UCSD-AML1 (cell line): ENCODE results near the gene NUP50.

Experiments
- DNase-seq: peaks from one replicate; lab custom pipeline; 2025; ENCODE audit not compliant: unreplicated experiment; lab: John Stamatoyannopoulos, UW

Gene NUP50, protein sequence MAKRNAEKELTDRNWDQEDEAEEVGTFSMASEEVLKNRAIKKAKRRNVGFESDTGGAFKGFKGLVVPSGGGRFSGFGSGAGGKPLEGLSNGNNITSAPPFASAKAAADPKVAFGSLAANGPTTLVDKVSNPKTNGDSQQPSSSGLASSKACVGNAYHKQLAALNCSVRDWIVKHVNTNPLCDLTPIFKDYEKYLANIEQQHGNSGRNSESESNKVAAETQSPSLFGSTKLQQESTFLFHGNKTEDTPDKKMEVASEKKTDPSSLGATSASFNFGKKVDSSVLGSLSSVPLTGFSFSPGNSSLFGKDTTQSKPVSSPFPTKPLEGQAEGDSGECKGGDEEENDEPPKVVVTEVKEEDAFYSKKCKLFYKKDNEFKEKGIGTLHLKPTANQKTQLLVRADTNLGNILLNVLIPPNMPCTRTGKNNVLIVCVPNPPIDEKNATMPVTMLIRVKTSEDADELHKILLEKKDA

DNA sequence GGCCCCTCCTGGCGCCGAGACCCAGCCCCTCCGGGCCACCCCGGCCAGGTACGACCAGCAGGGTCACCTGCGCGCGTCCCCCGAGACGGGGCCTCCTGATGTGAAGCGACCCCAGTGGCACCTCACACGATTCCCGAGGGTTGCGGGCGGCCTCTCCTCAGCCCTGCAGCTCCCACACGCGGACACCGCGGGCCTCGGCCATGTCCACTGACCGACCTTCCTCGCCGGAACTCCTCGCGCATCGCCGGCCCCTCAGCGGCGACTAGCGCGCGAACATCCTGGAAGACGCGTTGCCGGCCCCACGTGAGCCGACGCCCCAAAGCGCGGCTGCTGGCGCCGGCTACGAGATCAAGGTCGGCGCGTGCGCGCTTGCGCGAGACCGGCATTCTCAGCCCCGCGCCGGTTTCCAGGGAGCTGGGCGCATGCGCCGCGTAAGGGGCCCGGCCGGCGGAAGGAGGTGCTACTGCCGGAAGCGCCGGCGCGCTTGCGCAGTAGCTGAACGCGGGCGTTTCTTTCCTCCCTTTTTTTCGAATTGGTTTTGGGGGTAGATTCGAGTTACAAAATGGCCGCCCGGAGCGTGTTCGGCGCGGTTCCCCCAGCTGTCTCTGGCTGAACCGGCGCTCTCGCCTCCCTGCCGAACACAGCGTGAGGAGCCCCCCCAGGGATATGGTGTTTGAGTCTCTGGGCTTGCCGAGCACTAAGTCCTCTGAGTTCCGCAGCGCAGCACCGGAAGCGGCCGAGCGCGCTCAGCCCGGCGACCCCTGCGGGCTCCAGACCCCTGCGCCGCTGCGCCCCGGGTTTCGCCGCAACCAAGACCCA is at the start of gene NUP50:
TSS of gene NUP50 (plus strand) at position 475 of the 819 bp plus-strand sequence. CDS start 4,253 bp downstream, outside the sequence.
- peak; percentile 98 for DNase-seq

DNA sequence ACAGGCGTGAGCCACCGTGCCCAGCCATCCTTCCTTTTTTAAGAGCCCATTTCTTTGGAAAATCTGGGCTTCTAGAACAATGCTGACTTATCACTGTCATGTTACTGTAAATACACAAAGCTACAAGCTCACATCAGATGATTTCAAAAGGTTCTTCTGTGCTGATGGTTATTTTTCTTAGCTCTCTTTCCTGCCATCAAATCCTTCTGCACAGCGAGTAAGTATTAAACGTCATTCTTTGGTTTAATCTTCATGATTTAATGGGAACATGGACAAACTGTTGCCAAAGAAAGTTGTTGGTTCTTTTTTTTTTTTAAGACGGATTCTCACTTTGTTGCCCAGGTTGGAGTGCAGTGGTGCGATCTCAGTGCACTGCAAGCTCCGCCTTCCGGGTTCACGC is 43.3 kb upstream of the NUP50 start:
- no peak for DNase-seq

DNA sequence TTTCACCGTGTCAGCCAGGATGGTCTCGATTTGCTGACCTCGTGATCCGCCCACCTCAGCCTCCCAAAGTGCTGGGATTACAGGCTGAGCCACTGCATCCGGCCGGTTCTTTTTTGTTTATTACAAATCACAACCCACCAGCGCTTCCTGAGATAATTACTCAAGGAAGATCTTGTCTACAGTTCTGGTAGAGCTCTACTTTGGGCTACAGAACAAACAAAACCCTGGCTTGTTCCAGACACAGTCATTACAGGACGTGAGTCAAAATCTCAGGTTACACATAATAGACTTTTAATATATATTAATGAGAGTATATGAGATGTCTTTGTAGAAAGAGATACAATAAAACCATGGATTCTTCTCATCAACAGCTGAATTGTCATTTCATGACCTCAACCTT is 42.8 kb upstream of the NUP50 start:
- no peak for DNase-seq

DNA sequence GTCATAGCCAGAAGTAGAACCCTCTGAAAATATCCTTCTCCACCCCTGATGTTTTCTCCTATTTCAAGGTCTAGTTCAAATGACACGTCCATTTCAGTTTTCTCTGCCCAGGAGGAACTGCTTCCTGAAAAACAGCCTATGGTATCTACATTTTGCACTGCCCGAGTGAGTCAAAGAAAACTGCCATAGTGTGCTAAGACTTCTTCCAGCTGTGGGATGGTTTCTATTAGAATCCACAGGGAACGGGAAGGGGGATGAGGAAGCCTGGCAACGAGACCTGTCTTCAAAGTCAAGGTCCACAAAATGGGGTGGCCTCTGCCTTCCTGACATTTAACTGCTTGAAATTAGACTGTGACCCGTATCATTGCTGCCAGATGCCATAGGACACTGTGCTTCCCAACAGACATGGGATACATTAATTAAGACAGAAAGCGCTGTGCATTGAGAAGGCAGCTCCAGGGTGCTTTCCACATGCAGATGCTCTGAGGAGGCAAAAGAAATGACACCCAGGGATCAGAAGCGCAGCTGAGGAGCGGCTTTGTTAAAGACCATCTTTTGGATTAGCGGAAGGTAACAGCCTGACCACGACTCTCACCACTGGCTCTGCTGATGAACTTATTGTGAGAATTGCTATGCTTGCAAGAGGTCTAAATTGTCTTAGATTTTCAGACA is 39.4 kb upstream of the NUP50 start:
- DNase-seq, result no peak

DNA sequence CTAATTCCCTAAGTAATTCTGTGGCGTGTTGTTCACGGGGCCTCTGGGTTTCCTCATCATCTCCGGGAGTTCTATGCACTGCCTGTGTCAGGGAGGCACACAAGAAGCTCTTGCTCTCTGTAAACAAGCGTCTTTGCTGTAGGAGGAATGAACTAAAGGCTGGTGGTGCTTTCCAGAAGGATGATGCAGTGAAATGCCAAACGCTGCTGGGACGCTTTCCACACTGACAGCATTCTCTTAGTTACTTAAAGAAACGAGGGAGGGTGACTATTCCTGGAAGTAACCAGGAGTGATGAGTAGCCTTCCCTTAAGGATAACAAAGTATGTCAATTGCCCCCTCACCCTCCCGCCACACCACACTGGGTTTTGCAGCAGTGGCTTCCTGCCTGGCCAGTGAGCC is 38.5 kb upstream of the NUP50 start:
- no peak for DNase-seq

DNA sequence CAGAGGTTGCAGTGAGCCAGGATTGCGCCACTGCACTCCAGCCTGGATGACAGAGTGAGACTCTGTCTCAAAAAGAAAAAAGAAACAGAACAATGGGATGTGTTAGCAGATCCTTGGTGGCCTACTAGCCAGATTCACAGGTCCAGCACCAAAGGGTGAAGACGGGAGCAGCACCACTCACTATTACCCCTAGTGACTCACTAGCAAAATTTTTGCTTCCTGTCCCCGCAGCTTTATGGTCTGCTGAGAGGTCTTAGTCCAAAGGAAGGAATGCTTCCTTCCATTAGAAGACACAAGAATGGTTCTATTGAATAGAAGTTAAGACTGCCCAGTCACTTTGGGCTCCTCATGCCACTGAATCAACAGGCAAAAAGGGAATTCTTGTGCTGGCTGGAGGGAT is 35.9 kb upstream of the NUP50 start:
- DNase-seq, result no peak

DNA sequence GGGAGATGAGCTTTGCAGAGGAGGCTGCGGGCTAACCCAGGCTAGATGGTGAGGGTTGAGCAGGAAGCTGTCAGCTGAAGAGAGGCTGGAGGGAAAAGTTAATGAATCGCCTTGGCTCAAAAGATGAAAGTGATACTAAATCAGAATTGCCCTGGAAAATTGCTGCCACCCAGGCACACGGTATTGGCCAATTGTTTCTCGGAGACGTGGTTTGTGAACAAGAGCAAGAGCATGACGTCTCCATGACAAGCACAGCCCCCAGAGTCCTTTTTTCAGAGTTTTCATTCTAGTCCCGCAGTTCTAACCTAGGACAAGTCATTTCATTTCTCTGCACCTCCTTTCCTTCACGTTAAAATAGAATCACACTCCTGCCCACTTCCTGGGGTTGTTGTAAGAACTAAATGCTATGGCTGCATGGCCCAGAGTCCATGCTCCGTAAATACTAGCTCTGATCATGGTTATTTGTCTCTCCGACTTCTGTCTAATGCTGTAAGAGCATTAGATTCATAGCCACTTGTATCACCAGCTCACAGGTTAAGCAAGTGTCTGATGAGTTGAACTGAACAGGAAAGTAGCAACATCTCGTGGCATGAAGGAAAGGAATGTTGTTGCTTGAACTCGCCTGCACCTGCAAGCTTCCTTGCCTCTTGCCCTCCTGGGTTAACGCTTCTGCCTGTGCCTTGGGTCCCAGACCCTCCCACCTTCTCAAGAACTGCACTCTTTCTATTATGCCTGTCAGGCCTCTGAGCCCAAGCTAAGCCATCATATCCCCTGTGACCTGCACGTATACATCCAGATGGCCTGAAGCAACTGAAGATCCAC is 33.8 kb upstream of the NUP50 start:
- no peak for DNase-seq

DNA sequence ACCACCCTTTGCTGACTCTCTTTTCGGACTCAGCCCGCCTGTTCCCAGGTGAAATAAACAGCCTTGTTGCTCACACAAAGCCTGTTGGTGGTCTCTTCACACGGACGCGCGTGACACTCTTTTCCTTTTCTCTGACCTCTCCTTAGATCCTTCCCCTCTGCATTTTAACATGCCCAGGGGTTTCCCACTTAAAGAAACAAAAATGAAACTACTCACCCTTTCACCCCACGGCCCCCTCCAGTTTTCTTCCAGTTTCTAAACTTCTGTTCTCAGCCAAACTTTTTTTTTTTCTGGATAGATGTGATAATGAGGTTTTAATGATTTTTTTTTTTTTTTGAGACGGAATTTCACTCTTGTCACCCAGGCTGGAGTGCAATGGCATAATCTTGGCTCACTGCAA is 32.8 kb upstream of the NUP50 start:
- no peak for DNase-seq

DNA sequence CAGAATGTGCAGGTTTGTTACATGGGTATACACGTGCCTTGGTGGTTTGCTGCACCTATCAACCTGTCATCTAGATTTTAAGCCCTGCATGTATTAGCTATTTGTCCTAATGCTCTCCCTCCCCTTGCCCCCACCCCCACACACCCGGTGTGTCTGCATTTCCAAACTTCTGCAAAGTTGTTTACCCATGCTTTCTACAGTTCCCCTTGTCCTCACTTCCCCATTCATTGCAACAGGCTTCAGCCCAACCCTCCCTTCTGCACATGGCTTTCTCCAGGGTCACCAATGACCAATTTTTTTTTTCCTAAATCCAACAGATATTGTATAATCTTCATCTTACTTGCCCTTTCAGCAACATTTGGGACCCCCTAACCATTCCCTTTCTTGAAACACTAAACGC is 32.0 kb upstream of the NUP50 start:
- DNase-seq, result no peak

DNA sequence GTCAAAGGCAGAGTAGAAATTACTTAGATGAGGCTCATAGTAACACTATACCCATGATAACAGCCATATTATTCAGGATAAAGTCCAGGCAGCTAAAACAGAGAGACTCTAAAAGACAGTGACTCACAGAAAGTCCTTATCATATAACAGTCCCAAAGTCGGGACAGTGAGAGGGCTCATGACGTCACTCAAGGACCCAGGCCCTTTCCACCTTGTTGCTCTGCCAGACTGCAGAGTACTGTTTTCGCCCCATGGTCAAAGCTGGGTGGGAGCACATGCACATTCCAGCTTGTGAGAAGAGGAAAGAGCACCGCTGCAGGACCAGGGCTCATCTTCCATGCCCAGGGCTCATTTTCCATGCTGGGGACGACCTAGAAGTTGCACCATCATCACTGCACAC is 29.4 kb upstream of the NUP50 start:
- DNase-seq, result no peak

DNA sequence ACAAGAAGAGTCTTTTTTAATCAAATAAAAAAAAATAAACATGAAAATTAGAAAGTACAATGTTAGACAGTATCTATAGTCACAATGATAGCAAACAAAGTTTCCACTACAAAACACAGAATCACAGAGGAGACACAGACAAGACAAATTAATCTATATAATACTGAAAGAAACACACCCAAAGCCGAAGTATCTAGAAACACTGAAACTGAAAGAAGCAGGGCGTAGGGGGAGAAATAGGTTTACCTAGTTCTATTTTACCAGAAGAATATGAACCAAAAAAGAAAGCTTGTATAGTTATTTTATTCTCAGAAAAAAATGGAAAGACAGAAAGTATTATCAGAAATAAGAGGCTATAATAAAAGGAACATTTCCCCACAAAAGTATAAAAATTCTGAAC is 27.1 kb upstream of the NUP50 start:
- no peak for DNase-seq

DNA sequence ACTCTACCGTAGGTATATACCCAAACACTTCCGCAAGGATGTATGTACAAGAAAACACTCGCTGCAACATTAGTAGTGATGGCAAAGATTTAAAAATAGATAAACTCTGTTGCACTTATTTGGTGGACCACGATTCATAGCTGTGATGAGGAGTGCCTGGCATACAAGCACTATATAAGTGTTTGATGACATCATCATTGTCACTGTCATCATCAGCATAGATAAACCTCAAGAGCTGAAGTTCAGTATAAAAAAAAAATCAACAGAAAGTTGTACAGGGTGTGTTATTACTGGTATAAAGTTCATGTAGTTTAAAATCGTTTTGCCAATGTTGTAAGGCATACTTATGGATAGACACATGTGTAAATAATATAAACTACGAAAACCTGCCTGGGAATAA is 24.0 kb upstream of the NUP50 start:
- no peak for DNase-seq

DNA sequence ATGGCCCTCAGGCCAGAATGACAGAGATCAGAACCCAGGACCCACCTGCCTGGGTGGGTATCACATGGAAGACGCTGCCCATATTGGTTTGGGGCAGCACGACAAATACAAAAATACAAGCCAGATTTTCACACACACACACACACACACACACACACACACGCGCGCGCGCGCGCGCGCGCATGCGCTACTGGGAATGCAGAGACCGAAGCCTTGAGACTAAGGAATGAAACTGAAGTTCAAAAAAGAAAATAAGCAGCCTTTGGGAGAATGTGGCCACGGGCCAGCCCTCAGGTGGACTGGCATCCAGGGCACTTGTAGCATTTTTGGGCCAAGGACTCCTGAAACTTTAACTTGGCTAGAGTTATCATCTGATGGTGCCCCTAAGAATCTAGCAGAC is 21.3 kb upstream of the NUP50 start:
- no peak for DNase-seq

DNA sequence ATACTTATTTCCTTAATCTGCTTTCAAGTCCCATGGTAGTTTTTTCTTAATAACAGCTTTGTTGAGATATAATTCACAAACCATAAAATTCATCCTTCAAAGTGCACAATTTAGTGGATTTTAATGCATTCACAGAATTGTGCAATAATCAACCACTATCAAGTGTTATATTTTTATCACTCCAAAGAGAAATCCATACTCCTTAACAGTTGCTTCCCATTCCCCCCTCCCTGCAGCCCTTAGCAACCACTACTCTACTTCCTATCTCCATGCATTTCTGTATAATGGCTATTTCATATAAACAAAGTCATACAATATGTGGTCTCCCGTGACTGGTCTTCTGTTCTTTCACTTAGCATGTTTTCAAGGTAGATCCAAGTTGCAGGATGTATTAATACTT is 18.8 kb upstream of the NUP50 start:
- no peak for DNase-seq

DNA sequence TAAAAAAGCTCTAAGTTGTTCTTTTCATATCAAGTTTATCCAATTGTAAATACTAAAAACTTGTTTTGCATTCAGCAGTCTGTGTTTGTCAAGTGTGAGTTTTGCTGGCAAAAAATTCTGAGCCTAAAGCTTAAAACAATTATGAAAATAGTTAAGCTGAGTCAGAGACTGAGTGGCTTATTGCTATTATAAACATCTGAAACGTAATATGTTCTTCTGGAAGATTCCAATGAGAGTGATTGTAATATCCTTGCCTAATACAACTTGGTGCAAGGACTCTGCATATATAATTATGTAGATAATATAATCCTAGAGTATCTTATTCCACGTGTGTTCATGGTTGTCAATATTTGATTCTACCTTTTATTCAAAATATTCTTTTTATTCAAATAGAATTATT is 14.1 kb upstream of the NUP50 start:
- no peak for DNase-seq

DNA sequence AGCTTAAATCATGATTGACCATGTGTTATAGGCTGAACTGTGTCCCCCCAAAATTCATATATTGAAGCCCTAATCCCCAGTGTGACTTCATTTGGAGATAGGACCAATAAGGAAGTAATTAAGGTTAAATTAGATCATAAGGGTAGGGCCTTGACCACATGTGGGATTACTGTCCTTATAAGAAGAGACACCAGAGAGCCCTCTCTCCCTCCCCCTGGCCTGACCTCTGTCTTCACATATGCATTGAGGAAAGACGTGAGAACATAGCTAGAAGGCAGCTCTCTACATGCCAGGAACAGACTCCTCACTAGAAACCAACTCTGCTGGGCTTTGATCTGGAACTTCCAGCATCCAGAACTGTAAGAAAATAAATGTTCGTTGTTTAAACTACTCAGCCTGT is 13.6 kb upstream of the NUP50 start:
- no peak for DNase-seq

DNA sequence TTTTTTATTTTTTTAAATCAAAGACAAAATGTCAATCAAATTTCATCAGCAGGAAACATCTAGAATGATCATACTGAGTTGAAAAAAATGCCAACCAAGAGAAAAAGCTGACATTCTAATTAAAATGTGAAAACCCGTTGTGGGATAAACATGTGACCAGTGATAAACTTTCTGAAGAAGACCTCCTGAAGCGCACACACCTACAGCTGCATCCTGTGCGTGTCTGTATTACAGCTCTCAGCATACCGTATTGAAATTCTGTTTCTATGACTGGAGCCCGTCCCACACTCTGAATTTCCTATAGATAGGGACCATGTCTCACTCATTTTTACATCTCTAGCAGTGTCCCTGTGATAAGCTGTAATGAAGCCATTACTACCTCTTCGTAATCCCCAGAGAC is 12.2 kb upstream of the NUP50 start:
- no peak for DNase-seq

DNA sequence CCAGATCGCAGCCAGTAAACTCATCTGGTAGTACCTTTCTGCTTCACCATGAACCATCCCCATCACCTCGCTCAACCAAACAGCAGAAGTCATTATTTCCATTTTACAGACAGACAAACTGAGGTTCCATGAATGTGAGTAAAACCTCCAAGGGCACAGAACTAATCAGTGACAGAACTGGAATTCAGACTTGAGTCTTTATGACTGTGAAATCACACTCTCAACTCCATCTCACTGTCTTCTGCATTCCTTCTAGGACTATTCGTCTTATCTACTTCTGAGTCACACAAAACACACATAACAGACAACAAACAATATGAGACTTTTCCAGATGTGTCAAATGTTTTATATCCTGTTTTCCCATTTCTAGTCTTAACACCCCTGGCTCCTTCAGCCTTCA is 9.3 kb upstream of the NUP50 start:
- DNase-seq, result no peak

DNA sequence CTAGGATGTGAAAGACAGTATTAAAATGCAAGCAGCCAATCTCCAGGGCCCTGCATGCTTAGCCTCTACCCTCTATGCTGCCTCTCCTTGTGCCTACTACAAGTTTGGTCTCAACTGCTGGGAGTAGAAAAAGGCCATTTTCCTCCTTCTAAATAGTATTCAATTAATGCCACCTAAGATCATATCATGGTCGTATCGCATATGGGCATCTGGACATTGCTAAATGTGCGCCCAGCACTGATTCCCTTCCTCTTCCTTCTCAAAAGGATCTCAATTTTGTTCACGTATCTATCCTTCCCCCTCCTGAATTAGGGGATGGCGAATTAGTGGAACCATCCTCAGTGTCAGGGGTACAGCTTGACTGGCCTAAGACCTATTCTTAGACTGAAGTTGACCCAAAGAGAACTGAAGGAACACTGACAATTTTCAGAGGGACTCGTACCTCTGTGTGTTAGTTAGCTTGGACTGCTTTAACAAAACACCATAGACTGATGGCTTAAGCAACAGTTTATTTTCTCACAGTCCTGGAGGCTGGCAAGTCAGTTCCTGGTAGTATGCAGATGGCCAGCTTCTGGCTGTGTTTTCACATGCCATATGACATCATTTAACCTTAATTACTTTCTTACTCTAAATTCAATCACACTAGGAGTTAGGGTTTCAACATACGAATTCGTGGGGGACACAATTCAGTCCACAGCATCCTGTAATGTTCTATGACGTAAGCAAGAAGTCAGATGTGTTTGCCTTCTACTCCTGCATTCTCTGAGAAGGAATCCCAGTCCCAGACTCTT is 8.5 kb upstream of the NUP50 start:
- no peak for DNase-seq

DNA sequence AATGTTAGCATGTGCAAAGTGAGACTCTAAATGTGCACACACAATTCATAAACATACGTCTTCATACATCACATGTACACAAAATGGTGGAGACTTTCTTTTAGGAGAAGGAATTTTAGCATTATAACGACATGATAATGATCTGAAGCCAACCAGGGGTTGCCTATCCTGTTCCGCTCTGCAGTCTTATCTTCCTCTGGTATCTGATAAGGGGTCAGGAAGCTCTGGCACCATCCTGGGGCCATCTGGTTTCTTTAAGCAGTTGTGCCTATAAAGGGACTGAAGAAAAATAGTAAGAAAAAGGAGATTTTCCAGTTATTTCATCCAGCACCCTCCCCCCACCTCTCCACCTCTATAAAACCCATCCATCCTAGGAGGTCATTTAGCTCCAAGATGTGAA is 5.8 kb upstream of the NUP50 start:
- no peak for DNase-seq
